Stomach (tissue), 4 donors: Measurements from ENCODE around the gene PRDM16.

ENCODE experiments used
- POLR2AphosphoS5 ChIP-seq, 3 donors: sonication (generic); formaldehyde crosslinking; IDR thresholded peaks; one replicate each; pipeline ENCODE4 v1.6.1; 2016; ENCODE audit warnings: antibody characterized with exemption in 3 of 3
- TF ChIP-seq, protein P1 (sequence below), 7 experiments: fragments of 450-650 bp in 4 of 7; fragments of 200-600 bp in 3 of 7; sonication (generic) in 3 of 7; IDR thresholded peaks; one replicate each; pipeline ENCODE4 v1.5.1; 2016 to 2019; ENCODE audit warnings: antibody characterized with exemption in 7 of 7, control low read depth in 2 of 7, mild to moderate bottlenecking in 1 of 7

DNA sequence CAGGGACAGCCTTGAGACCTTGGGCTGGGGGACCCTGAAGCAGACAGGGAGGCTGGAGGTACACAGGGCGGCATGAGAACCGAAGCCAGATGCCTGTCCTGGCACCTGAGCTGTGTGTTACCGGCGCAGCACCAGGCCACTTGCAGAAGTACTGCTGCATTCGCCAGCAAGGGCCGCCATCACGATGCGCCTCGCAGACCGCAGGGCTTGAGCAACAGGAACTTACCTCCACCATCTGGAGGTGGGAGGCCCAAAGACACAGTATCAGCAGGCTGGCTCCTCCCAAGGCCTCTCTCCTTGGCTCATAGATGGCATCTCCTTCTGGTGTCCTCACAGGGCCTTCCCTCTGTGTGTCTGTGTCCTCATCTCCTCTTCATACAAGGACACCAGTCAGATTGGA, 90.1 kb downstream of the PRDM16 start:
- TF ChIP-seq, protein P1, sequence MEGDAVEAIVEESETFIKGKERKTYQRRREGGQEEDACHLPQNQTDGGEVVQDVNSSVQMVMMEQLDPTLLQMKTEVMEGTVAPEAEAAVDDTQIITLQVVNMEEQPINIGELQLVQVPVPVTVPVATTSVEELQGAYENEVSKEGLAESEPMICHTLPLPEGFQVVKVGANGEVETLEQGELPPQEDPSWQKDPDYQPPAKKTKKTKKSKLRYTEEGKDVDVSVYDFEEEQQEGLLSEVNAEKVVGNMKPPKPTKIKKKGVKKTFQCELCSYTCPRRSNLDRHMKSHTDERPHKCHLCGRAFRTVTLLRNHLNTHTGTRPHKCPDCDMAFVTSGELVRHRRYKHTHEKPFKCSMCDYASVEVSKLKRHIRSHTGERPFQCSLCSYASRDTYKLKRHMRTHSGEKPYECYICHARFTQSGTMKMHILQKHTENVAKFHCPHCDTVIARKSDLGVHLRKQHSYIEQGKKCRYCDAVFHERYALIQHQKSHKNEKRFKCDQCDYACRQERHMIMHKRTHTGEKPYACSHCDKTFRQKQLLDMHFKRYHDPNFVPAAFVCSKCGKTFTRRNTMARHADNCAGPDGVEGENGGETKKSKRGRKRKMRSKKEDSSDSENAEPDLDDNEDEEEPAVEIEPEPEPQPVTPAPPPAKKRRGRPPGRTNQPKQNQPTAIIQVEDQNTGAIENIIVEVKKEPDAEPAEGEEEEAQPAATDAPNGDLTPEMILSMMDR (IDR thresholded peaks at IDR 0.05): no peak
- no peak for TF ChIP-seq POLR2AphosphoS5 (IDR thresholded peaks at IDR 0.05)
